B cell (primary cell): ENCODE results near the gene SIRT3. TPM values are rescaled to one million over a fixed set of nuclear protein-coding genes. Genes with fewer than 3 reads are reported as not detected.

Experiments used
- ATAC-seq: fragments of 200-7000 bp; cut with Tn5 transposase; one replicate; pipeline ENCODE4 v1.10.0; 2021; ENCODE audit warnings: low read depth, mild to moderate bottlenecking, moderate number of reproducible peaks, moderate library complexity
- CTCF ChIA-PET: fragments of 350-600 bp; sonication (Branson Sonifier 250); formaldehyde crosslinking; loops from one replicate; lab custom pipeline; 2021; ENCODE audit warnings: antibody characterized with exemption, inconsistent platforms; lab: Charles Lee
- POLR2A ChIA-PET: fragments of 350-600 bp; sonication (Branson Sonifier 250); formaldehyde crosslinking; loops from one replicate; lab custom pipeline; 2021; ENCODE audit warnings: antibody characterized with exemption; lab: Charles Lee
- DNase-seq: peaks from one replicate; pipeline ENCODE4 v3.0.0; 2013
- H2AFZ ChIP-seq: 2 replicates; pipeline ENCODE4 v1.6.1; 2012; ENCODE audit warnings: mild to moderate bottlenecking, low read depth, low read length; ENCODE audit not compliant: insufficient read depth, poor library complexity, severe bottlenecking
- H3K27ac ChIP-seq, 2 donors: 1 replicate in 1 of 2; 2 replicates in 1 of 2; pipeline ENCODE4 v1.5.1; 2012 to 2013; ENCODE audit warnings: low read length in 2 of 2, mild to moderate bottlenecking in 2 of 2, moderate library complexity in 1 of 2
- H3K27me3 ChIP-seq, 4 experiments: fragments of 200-600 bp in 1 of 4; sonication (generic) in 1 of 4; replicated peaks in 1 of 4; 1 replicate in 2 of 4; 2 replicates in 2 of 4; pipeline versions ENCODE4 v1.6.1 to v1.7.0; 2013 to 2016; ENCODE audit warnings: low read length in 3 of 4, mild to moderate bottlenecking in 2 of 4, mixed read lengths in 1 of 4, moderate library complexity in 1 of 4; ENCODE audit not compliant: insufficient read depth in 4 of 4, control insufficient read depth in 3 of 4; ENCODE audit errors: control extremely low read depth in 1 of 4
- H3K36me3 ChIP-seq, 2 experiments: replicated peaks in 1 of 2; 1 replicate in 1 of 2; 2 replicates in 1 of 2; pipeline versions ENCODE4 v1.6.1 to v1.7.1; 2013; ENCODE audit warnings: low read length in 1 of 2; ENCODE audit not compliant: insufficient read depth in 2 of 2, control insufficient read depth in 1 of 2; ENCODE audit errors: control extremely low read depth in 1 of 2, extremely low read depth in 1 of 2
- H3K4me1 ChIP-seq, 2 donors: fragments of 200-600 bp in 1 of 2; sonication (generic) in 1 of 2; 1 replicate in 1 of 2; 2 replicates in 1 of 2; pipeline versions ENCODE4 v1.5.1 to v1.6.1; 2013 to 2017; ENCODE audit warnings: low read length in 2 of 2; ENCODE audit not compliant: control insufficient read depth in 2 of 2, insufficient read depth in 2 of 2
- H3K4me2 ChIP-seq: replicated peaks from 2 replicates; pipeline ENCODE3; 2012; ENCODE audit warnings: mild to moderate bottlenecking, low read depth, low read length; ENCODE audit not compliant: poor library complexity, severe bottlenecking
- H3K4me3 ChIP-seq, 5 experiments: fragments of 200-600 bp in 1 of 5; sonication (generic) in 1 of 5; 1 replicate in 3 of 5; 2 replicates in 2 of 5; pipeline versions ENCODE4 v1.5.1 to v1.7.0; 2011 to 2016; ENCODE audit warnings: low read length in 4 of 5, mild to moderate bottlenecking in 4 of 5, low read depth in 2 of 5, control low read depth in 1 of 5, moderate library complexity in 1 of 5; ENCODE audit not compliant: insufficient read depth in 1 of 5; ENCODE audit errors: control extremely low read depth in 1 of 5, extremely low read depth in 1 of 5
- H3K79me2 ChIP-seq: fragments of 200-600 bp; sonication (generic); one replicate; pipeline ENCODE4 v1.6.0; 2016; ENCODE audit warnings: low read length; ENCODE audit not compliant: control insufficient read depth, insufficient read depth
- H3K9ac ChIP-seq: fragments of 200-600 bp; sonication (generic); 2 replicates; pipeline ENCODE4 v1.6.1; 2017; ENCODE audit warnings: mild to moderate bottlenecking, low read length, moderate library complexity
- H3K9me3 ChIP-seq, 3 donors: one replicate each; pipeline versions ENCODE4 v1.6.1 to v1.7.1; 2013; ENCODE audit warnings: low read length in 2 of 3; ENCODE audit not compliant: control insufficient read depth in 2 of 3, insufficient read depth in 1 of 3; ENCODE audit errors: control extremely low read depth in 1 of 3
- H4K20me1 ChIP-seq: 2 replicates; pipeline ENCODE4 v1.6.0; 2012; ENCODE audit warnings: mild to moderate bottlenecking, low read length; ENCODE audit not compliant: insufficient read depth, control insufficient read depth, poor library complexity, severe bottlenecking
- H3K27ac Mint-ChIP-seq: one replicate; pipeline ENCODE4 v1.8.0; 2021; ENCODE audit warnings: mixed read lengths
- H3K27me3 Mint-ChIP-seq: one replicate; pipeline ENCODE4 v1.8.0; 2021; ENCODE audit warnings: mixed read lengths
- H3K4me1 Mint-ChIP-seq: one replicate; pipeline ENCODE4 v1.8.0; 2021; ENCODE audit warnings: mixed read lengths
- H3K4me3 Mint-ChIP-seq: one replicate; pipeline ENCODE4 v1.8.0; 2021; ENCODE audit warnings: mixed read lengths
- H3K9me3 Mint-ChIP-seq: one replicate; pipeline ENCODE4 v1.8.0; 2022; ENCODE audit warnings: mixed read lengths; ENCODE audit not compliant: insufficient read depth
- CTCF ChIP-seq: fragments of 200-600 bp; IDR thresholded peaks from one replicate; pipeline ENCODE4 v1.8.0; 2022; ENCODE audit warnings: antibody characterized with exemption, mild to moderate bottlenecking
- EZH2 ChIP-seq: IDR thresholded peaks from 2 replicates; pipeline ENCODE4 v1.6.1; 2012; ENCODE audit warnings: borderline replicate concordance, low read depth, mild to moderate bottlenecking, moderate library complexity, low read length; ENCODE audit not compliant: insufficient read depth, poor library complexity, severe bottlenecking
- WGBS: methylation state at CpG from one replicate; pipeline ENCODE4 v1.1.5; 2013; ENCODE audit warnings: missing lambda C conversion rate; ENCODE audit not compliant: insufficient coverage; 5-methylcytosine and 5-hydroxymethylcytosine counted together
- intact Hi-C: fragments of 100-400 bp; cut with micrococcal nuclease; formaldehyde crosslinking; loops from one replicate; pipeline ENCODE4 v1.10.0; 2022
- polyA plus RNA-seq: library from polyadenylated mRNA; depleted of rRNA; stranded (reverse); fragments of >200 nt; gene quantifications from 2 replicates; pipeline ENCODE4 v1.2.3, GENCODE V29; 2012
- total RNA-seq, 2 donors: library from RNA; stranded (reverse); fragments of 120-200 nt in 1 of 2; gene quantifications; 1 replicate in 1 of 2; 2 replicates in 1 of 2; pipeline versions ENCODE4 v1.2.3 to v1.2.4, GENCODE V29; 2013 to 2022

SIRT3 gene
- total and polyA plus RNA-seq, 2 donors (not counting 1 experiment from before 2014, with no cell fraction given), result 22.9 to 27.9 TPM

- 92% methylated on average over 8 of the region's 13 CpGs for WGBS
- Histone ChIP-seq H2AFZ (no peak overlapping the region), H3K9me3 (peaks cover 0 to 21% (median 0%) of the 10 kb centered on the region in 3 donors), H4K20me1 (peaks cover 5% of the 10 kb centered on the region), H3K27me3 (peaks cover 0 to 61% (median 22%) of the 10 kb centered on the region in 4 experiments), H3K9ac (no peak overlapping the region), H3K4me1 (peaks cover 43 to 44% of the 10 kb centered on the region in 2 donors), H3K36me3 (no peaks in the 10 kb centered on the region), H3K27ac (no peak overlapping the region), H3K79me2 (no peaks in the 10 kb centered on the region), H3K4me3 (peak overlapping the region in 1 of 5 experiments; percentile 5), H3K4me2 (no peak overlapping the region)
- peak overlapping the region; percentile 2 for H3K4me3 Mint-ChIP-seq
- no peak for DNase-seq
- H3K9me3 Mint-ChIP-seq, result no peaks in the 10 kb centered on the region
- ChIA-PET CTCF (interaction anchor here (1.5 to 3.3 kb wide), 2 partner anchors 11 to 32 kb away, joined by 4 to 19 read pairs; no protein-coding TSS in a partner anchor), POLR2A (interaction anchor here (0.7 to 2.2 kb wide), 3 partner anchors 8 to 15 kb away, joined by 4 to 8 read pairs (median 6); no protein-coding TSS in a partner anchor)
- TF ChIP-seq CTCF (no peak), EZH2 (no peak)
- no peak overlapping the region for H3K27ac Mint-ChIP-seq
- intact Hi-C loops, result no loop called here
- H3K27me3 Mint-ChIP-seq, result peaks cover 35% of the 10 kb centered on the region
- ATAC-seq, result no peak
- H3K4me1 Mint-ChIP-seq, result peaks cover 33% of the 10 kb centered on the region
Measured at GRCh38 chr11:282630-283360, 46.7 kb upstream of the SIRT3 start.

GRCh38 chr11:282171-282570, 46.0 kb upstream of the SIRT3 start:
- peak overlapping the region; percentile 78 for H3K4me3 Mint-ChIP-seq
- TF ChIP-seq CTCF (no peak), EZH2 (no peak)
- ChIA-PET POLR2A (interaction anchor here (2.2 kb wide), 1 partner anchor 14 kb away, joined by 8 read pairs; no protein-coding TSS in a partner anchor), CTCF (interaction anchor here (1.5 to 3.9 kb wide), 3 partner anchors 11 to 31 kb away, joined by 4 to 34 read pairs (median 19); no protein-coding TSS in a partner anchor)
- Histone ChIP-seq H3K4me3 (peak overlapping the region in 1 of 5 experiments; percentile 5), H3K27ac (no peak overlapping the region), H3K36me3 (no peaks in the 10 kb centered on the region), H3K27me3 (peaks cover 0 to 59% (median 21%) of the 10 kb centered on the region in 4 experiments), H3K9me3 (peaks cover 0 to 21% (median 0%) of the 10 kb centered on the region in 3 donors), H4K20me1 (peaks cover 5% of the 10 kb centered on the region), H3K79me2 (no peaks in the 10 kb centered on the region), H3K4me1 (peaks cover 37 to 39% of the 10 kb centered on the region in 2 donors), H2AFZ (no peak overlapping the region), H3K9ac (no peak overlapping the region), H3K4me2 (peak overlapping the region; percentile 85)
- no peak overlapping the region for H3K27ac Mint-ChIP-seq
- H3K27me3 Mint-ChIP-seq, result peaks cover 35% of the 10 kb centered on the region
- peaks cover 35% of the 10 kb centered on the region for H3K4me1 Mint-ChIP-seq
- no peaks in the 10 kb centered on the region for H3K9me3 Mint-ChIP-seq
- intact Hi-C loops, result no loop called here
- WGBS, result no CpG with 5 or more reads among the region's 4 CpGs
- DNase-seq (no peak), ATAC-seq (no peak)
